Breast epithelium (tissue), 4 donors: ENCODE measurements around the gene PPA2. TPM values are rescaled to one million over a fixed set of nuclear protein-coding genes. Genes with fewer than 3 reads are reported as not detected.

Source experiments
- DNase-seq, 2 donors: peaks; one replicate each; pipeline ENCODE4 v3.0.0-alpha.2; 2019; ENCODE audit warnings: low spot score in 2 of 2
- H3K27ac ChIP-seq, 2 donors: fragments of 200-600 bp; sonication (generic) in 1 of 2; one replicate each; pipeline ENCODE4 v1.5.1; 2016 to 2019; ENCODE audit warnings: mild to moderate bottlenecking in 1 of 2
- H3K27me3 ChIP-seq, 2 donors: fragments of 200-600 bp; sonication (generic) in 1 of 2; one replicate each; pipeline versions ENCODE4 v1.5.1 to v1.6.0; 2017 to 2019; ENCODE audit warnings: control low read depth in 1 of 2, mild to moderate bottlenecking in 1 of 2
- H3K36me3 ChIP-seq: fragments of 200-600 bp; one replicate; pipeline ENCODE4 v1.5.1; 2019
- H3K4me1 ChIP-seq, 2 donors: fragments of 200-600 bp; sonication (generic); one replicate each; pipeline ENCODE4 v1.5.1; 2016 to 2019; ENCODE audit warnings: control low read depth in 1 of 2
- H3K4me3 ChIP-seq, 3 donors: fragments of 200-600 bp; sonication (generic); 1 replicate in 2 of 3; 2 replicates in 1 of 3; pipeline ENCODE4 v1.5.1; 2016 to 2019; ENCODE audit warnings: mild to moderate bottlenecking in 3 of 3, moderate library complexity in 2 of 3
- H3K9me3 ChIP-seq, 2 donors: fragments of 200-600 bp; sonication (generic) in 1 of 2; one replicate each; pipeline ENCODE4 v1.5.1; 2016 to 2019; ENCODE audit warnings: control low read depth in 1 of 2
- POLR2A ChIP-seq: fragments of 450-650 bp; IDR thresholded peaks from one replicate; pipeline ENCODE4 v1.6.1; 2016; ENCODE audit warnings: antibody characterized with exemption, mild to moderate bottlenecking, moderate library complexity
- POLR2AphosphoS5 ChIP-seq, 3 donors: sonication (generic); formaldehyde crosslinking; IDR thresholded peaks; one replicate each; pipeline ENCODE4 v1.6.1; 2017; ENCODE audit warnings: antibody characterized with exemption in 3 of 3
- intact Hi-C: fragments of 100-400 bp; cut with DNase I; formaldehyde crosslinking; loops from one replicate; pipeline ENCODE4 v1.15.1; 2023; ENCODE audit warnings: low total_unique reads
- total RNA-seq, 3 donors: library from RNA; depleted of rRNA; stranded (reverse); fragments of >200 nt; gene quantifications; one replicate each; pipeline ENCODE4 v1.1.0, GENCODE V29; 2016
- TF ChIP-seq, protein P1 (sequence below), 3 donors: fragments of 450-650 bp; IDR thresholded peaks; one replicate each; pipeline ENCODE4 v1.5.1; 2016 to 2017; ENCODE audit warnings: antibody characterized with exemption in 3 of 3, mild to moderate bottlenecking in 3 of 3, moderate library complexity in 3 of 3

PPA2 gene
- total RNA-seq, 3 donors from 2014 or later, result 70.9 to 175 (median 131) TPM

DNA sequence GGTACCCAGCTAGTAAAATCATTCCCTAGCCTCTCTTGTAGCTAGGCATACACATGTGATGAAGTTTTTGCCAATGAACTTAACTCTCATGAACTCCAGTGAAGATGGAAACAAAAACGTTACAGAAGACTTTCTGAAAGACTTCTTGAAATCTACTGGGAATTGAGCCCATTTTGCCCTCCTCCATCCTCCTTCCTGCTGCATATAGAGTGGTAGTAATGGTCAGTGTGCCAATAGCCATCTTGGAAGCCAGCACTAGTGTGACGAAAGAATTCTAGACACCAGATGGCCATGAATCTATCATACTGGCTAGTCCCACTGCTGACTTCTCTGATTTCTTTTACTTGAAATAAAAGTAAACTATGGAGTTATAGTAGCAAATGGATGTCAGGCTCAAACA lies 30.9 kb upstream of the PPA2 start:
- intact Hi-C loops, result no loop called here
- Histone ChIP-seq H3K4me3 (no peak overlapping the region), H3K36me3 (peaks cover 5% of the 10 kb centered on the region), H3K27me3 (no peaks in the 10 kb centered on the region), H3K9me3 (no peaks in the 10 kb centered on the region), H3K4me1 (no peaks in the 10 kb centered on the region), H3K27ac (no peak overlapping the region)
- DNase-seq, result no peak
- TF ChIP-seq, protein P1, sequence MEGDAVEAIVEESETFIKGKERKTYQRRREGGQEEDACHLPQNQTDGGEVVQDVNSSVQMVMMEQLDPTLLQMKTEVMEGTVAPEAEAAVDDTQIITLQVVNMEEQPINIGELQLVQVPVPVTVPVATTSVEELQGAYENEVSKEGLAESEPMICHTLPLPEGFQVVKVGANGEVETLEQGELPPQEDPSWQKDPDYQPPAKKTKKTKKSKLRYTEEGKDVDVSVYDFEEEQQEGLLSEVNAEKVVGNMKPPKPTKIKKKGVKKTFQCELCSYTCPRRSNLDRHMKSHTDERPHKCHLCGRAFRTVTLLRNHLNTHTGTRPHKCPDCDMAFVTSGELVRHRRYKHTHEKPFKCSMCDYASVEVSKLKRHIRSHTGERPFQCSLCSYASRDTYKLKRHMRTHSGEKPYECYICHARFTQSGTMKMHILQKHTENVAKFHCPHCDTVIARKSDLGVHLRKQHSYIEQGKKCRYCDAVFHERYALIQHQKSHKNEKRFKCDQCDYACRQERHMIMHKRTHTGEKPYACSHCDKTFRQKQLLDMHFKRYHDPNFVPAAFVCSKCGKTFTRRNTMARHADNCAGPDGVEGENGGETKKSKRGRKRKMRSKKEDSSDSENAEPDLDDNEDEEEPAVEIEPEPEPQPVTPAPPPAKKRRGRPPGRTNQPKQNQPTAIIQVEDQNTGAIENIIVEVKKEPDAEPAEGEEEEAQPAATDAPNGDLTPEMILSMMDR (IDR thresholded peaks at IDR 0.05), result no peak

DNA sequence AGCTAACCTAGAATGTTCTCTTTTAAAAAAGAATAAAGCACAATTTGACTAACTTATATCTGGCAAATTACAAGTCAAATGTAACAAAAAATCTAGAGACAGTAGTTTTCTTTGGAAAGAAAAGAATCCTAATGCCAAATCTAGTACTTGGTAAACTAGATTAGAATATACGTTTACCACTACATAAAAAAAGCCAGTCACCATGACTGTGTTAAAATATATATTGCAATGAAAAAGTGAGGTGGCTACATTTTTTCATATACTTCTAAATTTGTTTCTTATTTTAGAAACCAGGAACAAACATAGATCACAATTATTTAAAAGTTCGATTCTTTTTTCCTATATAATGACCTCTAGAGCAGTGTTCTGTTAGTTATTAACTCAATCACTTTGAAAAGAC lies 29.6 kb upstream of the PPA2 start:
- Histone ChIP-seq H3K27ac (no peak overlapping the region), H3K4me1 (no peaks in the 10 kb centered on the region), H3K36me3 (peaks cover 5% of the 10 kb centered on the region), H3K9me3 (no peaks in the 10 kb centered on the region), H3K4me3 (no peak overlapping the region), H3K27me3 (no peaks in the 10 kb centered on the region)
- TF ChIP-seq POLR2AphosphoS5 (IDR thresholded peaks at IDR 0.05), result no peak
- no peak for TF ChIP-seq POLR2A
- TF ChIP-seq, protein P1 (IDR thresholded peaks at IDR 0.05), result no peak
- intact Hi-C loops, result no loop called here
- no peak for DNase-seq

DNA sequence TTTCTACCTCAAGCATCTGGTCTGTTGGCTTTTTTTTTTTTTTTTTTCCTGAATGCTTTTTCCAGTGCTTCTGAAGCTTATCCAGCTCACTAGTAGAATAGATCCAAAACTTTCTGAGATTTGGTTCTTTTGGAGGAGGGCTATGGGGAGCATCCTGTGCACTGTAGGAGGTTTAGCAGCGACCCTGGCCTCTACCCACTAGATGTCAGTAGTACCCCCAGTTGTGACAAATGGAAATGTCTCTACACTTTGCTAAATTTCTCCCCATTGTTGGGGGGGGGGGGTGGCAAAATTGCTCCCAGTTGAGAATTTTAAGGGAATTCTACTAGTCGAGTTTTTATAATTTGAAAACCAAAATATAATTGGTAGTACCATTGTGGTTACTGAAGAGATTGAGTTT lies 23.0 kb upstream of the PPA2 start:
- Histone ChIP-seq H3K36me3 (peaks cover 5% of the 10 kb centered on the region), H3K27me3 (no peaks in the 10 kb centered on the region), H3K4me3 (no peak overlapping the region), H3K9me3 (no peaks in the 10 kb centered on the region), H3K4me1 (no peaks in the 10 kb centered on the region), H3K27ac (no peak overlapping the region)
- intact Hi-C loops, result no loop called here
- no peak for DNase-seq
- TF ChIP-seq POLR2AphosphoS5 (IDR thresholded peaks at IDR 0.05), result no peak
- TF ChIP-seq, protein P1 (IDR thresholded peaks at IDR 0.05), result no peak
- no peak for TF ChIP-seq POLR2A

DNA sequence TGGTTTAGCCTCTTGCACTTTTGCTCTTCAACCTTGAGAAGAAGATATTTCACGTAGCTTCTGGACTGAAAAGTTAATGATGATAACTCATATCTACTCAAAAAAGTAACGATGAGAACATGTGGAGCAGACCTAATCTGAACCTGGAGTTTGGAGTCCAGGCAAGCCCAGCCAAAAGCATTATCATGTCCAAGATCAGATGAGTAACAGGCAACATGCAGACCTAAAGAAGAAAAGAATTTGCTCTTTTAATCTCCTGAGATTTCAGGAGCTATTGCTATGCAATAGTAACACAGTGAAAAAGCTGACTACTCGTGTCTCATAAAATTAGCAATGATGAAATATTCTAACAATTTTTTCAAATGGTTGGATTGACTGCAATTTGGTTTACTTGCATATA lies 21.8 kb upstream of the PPA2 start:
- no peak for TF ChIP-seq POLR2A
- TF ChIP-seq POLR2AphosphoS5 (IDR thresholded peaks at IDR 0.05), result no peak
- TF ChIP-seq, protein P1 (IDR thresholded peaks at IDR 0.05), result no peak
- Histone ChIP-seq H3K4me3 (no peak overlapping the region), H3K9me3 (no peaks in the 10 kb centered on the region), H3K27me3 (no peaks in the 10 kb centered on the region), H3K36me3 (no peaks in the 10 kb centered on the region), H3K27ac (no peak overlapping the region), H3K4me1 (no peaks in the 10 kb centered on the region)
- intact Hi-C loops, result no loop called here
- DNase-seq, result no peak

DNA sequence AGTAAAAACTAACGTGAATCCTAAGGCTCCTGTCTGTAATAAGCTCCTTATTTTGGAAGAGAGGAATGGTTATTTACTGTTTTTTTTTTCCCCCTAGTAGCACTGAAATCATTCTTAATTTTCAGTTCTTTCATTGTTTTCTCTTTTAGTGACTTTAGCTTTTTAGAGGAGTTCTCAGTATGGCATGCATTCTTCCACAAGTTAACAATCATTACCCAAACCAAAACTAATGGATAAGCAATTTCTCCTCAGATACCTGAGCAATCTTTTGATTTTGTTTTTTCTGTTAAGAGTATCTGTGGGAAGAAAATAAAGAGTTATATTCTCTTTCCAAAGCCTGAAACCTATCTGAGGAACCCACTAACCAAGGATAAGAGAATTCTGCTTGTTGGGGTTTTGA lies 16.7 kb upstream of the PPA2 start:
- intact Hi-C loops, result no loop called here
- no peaks in the 10 kb centered on the region for H3K9me3 ChIP-seq
- TF ChIP-seq, protein P1 (IDR thresholded peaks at IDR 0.05), result no peak
- TF ChIP-seq POLR2A (no peak), POLR2AphosphoS5 (IDR thresholded peaks at IDR 0.05) (no peak)
- DNase-seq, result no peak
- H3K4me1 ChIP-seq, result no peaks in the 10 kb centered on the region
- H3K27ac ChIP-seq, result no peak overlapping the region
- H3K4me3 ChIP-seq, result no peak overlapping the region
- H3K27me3 ChIP-seq, result no peaks in the 10 kb centered on the region
- H3K36me3 ChIP-seq, result no peaks in the 10 kb centered on the region
